Small intestine (tissue), 7 donors: Measurements from ENCODE around the gene TTC33. TPM values are rescaled to one million over a fixed set of nuclear protein-coding genes. Genes with fewer than 3 reads are reported as not detected.
"Not testable (repeated sequence)": the region's sequence is repeated elsewhere in the genome, so short reads cannot be mapped to it uniquely, and the experiment has no call there.

ENCODE experiments used
- DNase-seq, 2 donors: peaks; one replicate each; pipeline versions ENCODE4 v3.0.0 to v3.0.0-alpha.2; 2013
- FAIRE-seq: peaks from 2 replicates; lab custom pipeline; 2012; peaks lifted over from hg19 to GRCh38; lab: Jason Lieb, UNC
- H3K27ac ChIP-seq, 3 donors: one replicate each; pipeline ENCODE4 v1.5.1; 2013; ENCODE audit warnings: low read length in 2 of 3, mild to moderate bottlenecking in 2 of 3, control low read depth in 1 of 3, inconsistent platforms in 1 of 3, low read depth in 1 of 3, moderate library complexity in 1 of 3
- H3K27me3 ChIP-seq, 3 donors: one replicate each; pipeline ENCODE4 v1.6.1; 2013; ENCODE audit warnings: low read length in 3 of 3, inconsistent platforms in 1 of 3; ENCODE audit not compliant: control insufficient read depth in 3 of 3, insufficient read depth in 3 of 3
- H3K36me3 ChIP-seq, 3 donors: one replicate each; pipeline ENCODE4 v1.6.1; 2013; ENCODE audit warnings: low read length in 3 of 3, inconsistent platforms in 1 of 3, low read depth in 1 of 3, mild to moderate bottlenecking in 1 of 3, moderate library complexity in 1 of 3; ENCODE audit not compliant: control insufficient read depth in 3 of 3, insufficient read depth in 2 of 3
- H3K4me1 ChIP-seq, 3 donors: one replicate each; pipeline ENCODE4 v1.6.1; 2013; ENCODE audit warnings: low read length in 2 of 3, inconsistent platforms in 1 of 3, low read depth in 1 of 3, mild to moderate bottlenecking in 1 of 3, moderate library complexity in 1 of 3; ENCODE audit not compliant: control insufficient read depth in 3 of 3, insufficient read depth in 2 of 3
- H3K4me3 ChIP-seq, 3 donors: one replicate each; pipeline ENCODE4 v1.5.1; 2013; ENCODE audit warnings: low read length in 3 of 3, control low read depth in 1 of 3, inconsistent platforms in 1 of 3, low read depth in 1 of 3, mild to moderate bottlenecking in 1 of 3, moderate library complexity in 1 of 3
- H3K9me3 ChIP-seq, 2 donors: one replicate each; pipeline ENCODE4 v1.6.1; 2013; ENCODE audit warnings: low read depth in 1 of 2, low read length in 1 of 2; ENCODE audit not compliant: control insufficient read depth in 2 of 2, insufficient read depth in 1 of 2
- WGBS, 3 donors: extraction: QIAGEN DNeasy Blood & Tissue Kit; methylation state at CpG; one replicate each; pipeline ENCODE4 v1.1.7; 2013; 5-methylcytosine and 5-hydroxymethylcytosine counted together
- polyA plus RNA-seq, 4 donors: library from polyadenylated mRNA; stranded (reverse) in 3 of 4; unstranded in 1 of 4; fragments of 200-250 nt in 3 of 4; fragments of 120-200 nt in 1 of 4; gene quantifications; one replicate each; pipeline versions ENCODE4 v1.2.1 to v1.2.3, GENCODE V29; 2013
- donor health status: healthy with polysubstance abuse.
- donor health status: control.
- donor health status: control.
- donor health status: Bipolar disorder and iron deficiency.
- donor health status: healthy.

The TTC33 gene
- polyA plus RNA-seq, 4 donors = 8.0 to 18.1 (median 8.9) TPM

GRCh38 chr5:40646266-40646665 lies 109.5 kb downstream of the TTC33 start:
- no peaks in the 10 kb centered on the region for H3K27me3 ChIP-seq
- DNase-seq (peak; percentile 50 to 94), FAIRE-seq (peak; percentile 71)
- no peaks in the 10 kb centered on the region for H3K36me3 ChIP-seq
- no peaks in the 10 kb centered on the region for H3K4me1 ChIP-seq
- 11 to 51% (median 27%) methylated on average over 3 of the region's 3 CpGs for WGBS, 3 donors
- no peaks in the 10 kb centered on the region for H3K9me3 ChIP-seq
- no peak overlapping the region for H3K4me3 ChIP-seq
- peak overlapping the region in 2 of 3 donors; percentile 7 to 52 for H3K27ac ChIP-seq

GRCh38 chr5:40639531-40639930 lies 116.2 kb downstream of the TTC33 start:
- H3K36me3 ChIP-seq, H3K27me3 ChIP-seq, H3K9me3 ChIP-seq, H3K4me3 ChIP-seq, DNase-seq, FAIRE-seq, H3K27ac ChIP-seq, H3K4me1 ChIP-seq: not testable (repeated sequence)
- 86 to 100% (median 100%) methylated on average over 1 of the region's 1 CpG for WGBS, 3 donors

DNA sequence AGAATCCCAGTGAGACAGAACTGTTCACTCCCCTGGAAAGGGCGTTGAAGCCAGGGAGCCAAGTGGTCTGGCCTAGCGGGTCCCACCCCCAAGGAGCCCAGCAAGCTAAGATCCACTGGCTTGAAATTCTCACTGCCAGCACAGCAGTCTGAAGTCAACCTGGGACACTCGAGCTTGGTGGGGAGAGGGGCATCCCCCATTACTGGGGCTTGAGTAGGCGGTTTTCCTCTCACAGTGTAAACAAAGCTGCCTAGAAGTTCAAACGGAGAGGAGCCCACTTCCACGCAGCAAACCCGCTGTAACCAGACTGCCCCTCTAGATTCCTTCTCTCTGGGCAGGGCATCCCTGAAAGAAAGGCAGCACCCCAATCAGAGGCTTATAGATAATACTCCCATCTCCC lies 121.2 kb downstream of the TTC33 start:
- no peak for FAIRE-seq
- WGBS, 3 donors = 80 to 82% (median 82%) methylated on average over 7 of the region's 7 CpGs
- H3K36me3 ChIP-seq = no peaks in the 10 kb centered on the region
- peaks cover 0 to 5% of the 10 kb centered on the region in 2 donors for H3K9me3 ChIP-seq
- H3K4me3 ChIP-seq = no peak overlapping the region
- H3K4me1 ChIP-seq = no peaks in the 10 kb centered on the region
- no peak for DNase-seq
- no peak overlapping the region for H3K27ac ChIP-seq
- H3K27me3 ChIP-seq = no peaks in the 10 kb centered on the region

DNA sequence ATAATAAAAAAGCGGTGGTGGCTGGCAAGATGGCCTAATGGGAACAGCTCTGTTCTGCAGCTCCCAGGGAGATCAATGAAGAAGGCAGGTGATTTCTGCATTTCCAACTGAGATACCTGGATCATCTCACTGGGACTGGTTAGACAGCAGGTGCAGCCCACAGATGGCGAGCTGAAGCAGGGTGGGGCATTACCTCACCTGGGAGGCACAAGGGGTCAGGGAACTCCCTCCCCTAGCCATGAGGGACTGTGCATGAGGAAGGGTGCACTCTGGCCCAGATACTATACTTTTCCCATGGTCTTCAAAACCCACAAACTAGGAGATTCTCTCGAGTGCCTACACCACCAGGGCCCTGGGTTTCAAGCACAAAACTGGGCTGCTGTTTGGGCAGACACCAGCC lies 121.6 kb downstream of the TTC33 start:
- DNase-seq = peak; percentile 29 to 50
- FAIRE-seq = no peak

DNA sequence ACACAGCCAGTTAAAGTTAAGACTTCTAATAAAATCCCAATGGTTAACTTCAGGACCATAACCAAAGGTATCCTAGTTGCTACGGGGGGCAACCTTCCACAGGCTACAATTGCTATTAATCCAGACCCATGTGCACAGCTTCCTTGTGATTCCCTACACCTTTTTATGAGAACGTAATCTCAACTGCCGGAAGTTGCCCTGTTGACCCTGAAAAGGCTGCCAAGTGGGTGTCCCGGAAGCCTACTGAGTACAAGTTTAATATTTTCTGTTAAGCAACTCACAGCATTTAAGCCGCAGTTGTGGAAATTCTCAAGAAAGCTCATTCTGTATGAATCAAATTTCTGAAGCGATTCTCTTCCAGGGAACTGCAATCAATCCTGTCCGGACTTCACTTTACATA lies 124.5 kb downstream of the TTC33 start:
- no peaks in the 10 kb centered on the region for H3K4me1 ChIP-seq
- peak in 1 of 2 donors; percentile 70 for DNase-seq
- no peak overlapping the region for H3K27ac ChIP-seq
- peaks cover 0 to 5% of the 10 kb centered on the region in 2 donors for H3K9me3 ChIP-seq
- H3K27me3 ChIP-seq = no peaks in the 10 kb centered on the region
- 39 to 67% (median 52%) methylated on average over 7 of the region's 7 CpGs for WGBS, 3 donors
- no peak overlapping the region for H3K4me3 ChIP-seq
- H3K36me3 ChIP-seq = no peaks in the 10 kb centered on the region
- FAIRE-seq = no peak

More for the DNA sequence above, 121.6 kb downstream of the TTC33 start:
- Histone ChIP-seq H3K27ac (no peak overlapping the region), H3K4me1 (no peaks in the 10 kb centered on the region), H3K36me3 (no peaks in the 10 kb centered on the region), H3K4me3 (no peak overlapping the region), H3K27me3 (no peaks in the 10 kb centered on the region), H3K9me3 (peaks cover 0 to 5% of the 10 kb centered on the region in 2 donors)
- WGBS, 3 donors = 12 to 71% (median 40%) methylated on average over 3 of the region's 3 CpGs

GRCh38 chr5:40630126-40630525 lies 125.6 kb downstream of the TTC33 start:
- no peaks in the 10 kb centered on the region for H3K36me3 ChIP-seq
- H3K27me3 ChIP-seq = no peaks in the 10 kb centered on the region
- H3K4me3 ChIP-seq = no peak overlapping the region
- DNase-seq (no peak), FAIRE-seq (no peak)
- peaks cover 0 to 9% of the 10 kb centered on the region in 2 donors for H3K9me3 ChIP-seq
- no peak overlapping the region for H3K27ac ChIP-seq
- no peaks in the 10 kb centered on the region for H3K4me1 ChIP-seq

- DNase-seq (no peak), FAIRE-seq (no peak)
- no peaks in the 10 kb centered on the region for H3K36me3 ChIP-seq
- no peak overlapping the region for H3K4me3 ChIP-seq
- H3K9me3 ChIP-seq = peaks cover 0 to 12% of the 10 kb centered on the region in 2 donors
- H3K4me1 ChIP-seq = peaks cover 0 to 3% (median 0%) of the 10 kb centered on the region in 3 donors
- 82 to 97% (median 90%) methylated on average over 1 of the region's 1 CpG for WGBS, 3 donors
- H3K27ac ChIP-seq = no peak overlapping the region
- H3K27me3 ChIP-seq = no peaks in the 10 kb centered on the region
Measured at GRCh38 chr5:40628407-40628806, 127.4 kb downstream of the TTC33 start.

- Histone ChIP-seq H3K36me3 (no peaks in the 10 kb centered on the region), H3K27ac (no peak overlapping the region), H3K4me1 (peaks cover 0 to 5% (median 0%) of the 10 kb centered on the region in 3 donors), H3K27me3 (no peaks in the 10 kb centered on the region), H3K9me3 (peaks cover 0 to 12% of the 10 kb centered on the region in 2 donors), H3K4me3 (no peak overlapping the region)
- DNase-seq (no peak), FAIRE-seq (no peak)
- WGBS, 3 donors = 59 to 94% (median 91%) methylated on average over 2 of the region's 2 CpGs
Measured at GRCh38 chr5:40627706-40628105, 128.1 kb downstream of the TTC33 start.

GRCh38 chr5:40626801-40627200 lies 129.0 kb downstream of the TTC33 start:
- FAIRE-seq = no peak
- no peak overlapping the region for H3K27ac ChIP-seq
- no peaks in the 10 kb centered on the region for H3K27me3 ChIP-seq
- no peak for DNase-seq
- H3K4me1 ChIP-seq = peaks cover 0 to 7% (median 0%) of the 10 kb centered on the region in 3 donors
- 66 to 83% (median 73%) methylated on average over 2 of the region's 2 CpGs for WGBS, 3 donors
- H3K4me3 ChIP-seq = no peak overlapping the region
- H3K36me3 ChIP-seq = no peaks in the 10 kb centered on the region
- peaks cover 0 to 12% of the 10 kb centered on the region in 2 donors for H3K9me3 ChIP-seq
